HG03066 (cell line): ENCODE data around the gene PHLDB2.

Source experiments
- ATAC-seq: cut with Tn5 transposase; IDR thresholded peaks from one replicate; pipeline ENCODE4 v1.9.1; 2021; ENCODE audit warnings: low read depth; ENCODE audit not compliant: unreplicated experiment

PHLDB2 gene

GRCh38 chr3:111919370-111920065 is 60.5 kb downstream of the PHLDB2 start:
- no peak for ATAC-seq

GRCh38 chr3:111921181-111921580 is 62.1 kb downstream of the PHLDB2 start:
- no peak for ATAC-seq

GRCh38 chr3:111923095-111923771 is 64.2 kb downstream of the PHLDB2 start:
- no peak for ATAC-seq

GRCh38 chr3:111923806-111924205 is 64.7 kb downstream of the PHLDB2 start:
- no peak for ATAC-seq

GRCh38 chr3:111924283-111924682 is 65.2 kb downstream of the PHLDB2 start:
- no peak for ATAC-seq

GRCh38 chr3:111926266-111926676 is 67.2 kb downstream of the PHLDB2 start:
- ATAC-seq = no peak

- ATAC-seq = no peak
These were observed 69.5 kb downstream of the PHLDB2 start for GRCh38 chr3:111928613-111929012.

GRCh38 chr3:111929484-111929883 is 70.4 kb downstream of the PHLDB2 start:
- no peak for ATAC-seq

GRCh38 chr3:111932946-111933345 is 73.9 kb downstream of the PHLDB2 start:
- no peak for ATAC-seq

- ATAC-seq = no peak
These were observed 77.3 kb downstream of the PHLDB2 start for GRCh38 chr3:111936191-111936841.

GRCh38 chr3:111936967-111937366 is 77.9 kb downstream of the PHLDB2 start:
- no peak for ATAC-seq

- no peak for ATAC-seq
These were observed 78.8 kb downstream of the PHLDB2 start for GRCh38 chr3:111937871-111938270.

- no peak for ATAC-seq
These were observed 80.8 kb downstream of the PHLDB2 start for GRCh38 chr3:111939873-111940272.

- ATAC-seq = no peak
These were observed 84.5 kb downstream of the PHLDB2 start for GRCh38 chr3:111943533-111943932.

- no peak for ATAC-seq
These were observed 85.3 kb downstream of the PHLDB2 start for GRCh38 chr3:111944372-111944771.

GRCh38 chr3:111947231-111947630 is 88.2 kb downstream of the PHLDB2 start:
- no peak for ATAC-seq

GRCh38 chr3:111948786-111949185 is 89.7 kb downstream of the PHLDB2 start:
- no peak for ATAC-seq

GRCh38 chr3:111949712-111950111 is 90.6 kb downstream of the PHLDB2 start:
- ATAC-seq = no peak

GRCh38 chr3:111951032-111951431 is 92.0 kb downstream of the PHLDB2 start:
- ATAC-seq = no peak

- no peak for ATAC-seq
These were observed 93.0 kb downstream of the PHLDB2 start for GRCh38 chr3:111952086-111952485.

GRCh38 chr3:111952866-111953450 is 93.9 kb downstream of the PHLDB2 start:
- no peak for ATAC-seq
